PFSK-1 (cell line): ENCODE results near the gene PRSS53.

Experiments
- POLR2AphosphoS5 ChIP-seq: IDR thresholded peaks from 2 replicates; pipeline ENCODE4 v1.6.1; 2012; ENCODE audit warnings: low read depth, mild to moderate bottlenecking, control low read depth, low read length, moderate library complexity
- SIN3A ChIP-seq: IDR thresholded peaks from 2 replicates; pipeline ENCODE4 v1.6.1; 2012; ENCODE audit warnings: mild to moderate bottlenecking, low read length, moderate library complexity, borderline replicate concordance; ENCODE audit not compliant: insufficient read depth
- TAF1 ChIP-seq: IDR thresholded peaks from 2 replicates; pipeline ENCODE4 v1.6.1; 2012; ENCODE audit warnings: low read length, control low read depth, borderline replicate concordance; ENCODE audit not compliant: insufficient read depth
- TF ChIP-seq, protein P1 (sequence below), 2 experiments: IDR thresholded peaks; 2 replicates each; pipeline versions ENCODE4 v1.6.1 to v1.8.0; 2011 to 2012; ENCODE audit warnings: low read depth in 2 of 2, low read length in 2 of 2, control low read depth in 1 of 2, inconsistent platforms in 1 of 2, mild to moderate bottlenecking in 1 of 2, moderate library complexity in 1 of 2; ENCODE audit not compliant: insufficient read depth in 1 of 2

DNA sequence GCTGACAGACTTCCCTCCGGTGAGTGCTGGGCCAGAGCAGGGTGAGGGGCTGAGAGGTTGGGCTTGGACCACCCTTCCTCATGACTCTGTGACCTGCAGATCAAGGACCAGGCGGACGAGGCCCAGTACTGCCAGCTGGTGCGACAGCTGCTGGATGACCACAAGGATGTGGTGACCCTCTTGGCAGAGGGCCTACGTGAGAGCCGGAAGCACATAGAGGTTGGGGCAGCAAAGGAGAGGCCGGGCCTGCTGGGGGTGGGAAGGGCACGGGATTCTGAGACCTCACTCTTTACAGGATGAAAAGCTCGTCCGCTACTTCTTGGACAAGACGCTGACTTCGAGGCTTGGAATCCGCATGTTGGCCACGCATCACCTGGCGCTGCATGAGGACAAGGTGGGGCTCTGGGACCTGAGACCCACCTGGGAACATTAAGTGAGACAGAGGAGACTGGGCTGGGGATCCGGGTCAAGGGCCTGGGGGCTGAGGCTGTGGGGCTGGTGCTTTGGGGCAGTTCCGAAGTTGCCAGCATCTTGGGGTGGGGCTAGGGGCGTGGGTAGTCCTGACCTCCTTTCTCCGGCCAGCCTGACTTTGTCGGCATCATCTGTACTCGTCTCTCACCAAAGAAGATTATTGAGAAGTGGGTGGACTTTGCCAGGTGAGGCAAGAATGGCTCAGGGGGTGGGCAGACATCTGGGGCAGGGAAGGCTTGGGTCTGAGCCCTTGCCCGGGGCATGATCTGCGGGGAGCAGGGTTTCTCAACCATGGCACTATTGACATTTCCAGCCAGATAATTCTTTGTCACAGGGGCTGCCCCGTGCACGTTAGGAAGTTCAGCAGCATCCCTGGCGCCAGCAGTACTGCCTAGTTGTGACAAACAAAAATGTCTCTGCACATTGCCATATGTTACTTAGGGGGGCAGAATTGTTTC lies 21.6 kb upstream of the PRSS53 start:
- no peak for TF ChIP-seq POLR2AphosphoS5
- TF ChIP-seq, protein P1, sequence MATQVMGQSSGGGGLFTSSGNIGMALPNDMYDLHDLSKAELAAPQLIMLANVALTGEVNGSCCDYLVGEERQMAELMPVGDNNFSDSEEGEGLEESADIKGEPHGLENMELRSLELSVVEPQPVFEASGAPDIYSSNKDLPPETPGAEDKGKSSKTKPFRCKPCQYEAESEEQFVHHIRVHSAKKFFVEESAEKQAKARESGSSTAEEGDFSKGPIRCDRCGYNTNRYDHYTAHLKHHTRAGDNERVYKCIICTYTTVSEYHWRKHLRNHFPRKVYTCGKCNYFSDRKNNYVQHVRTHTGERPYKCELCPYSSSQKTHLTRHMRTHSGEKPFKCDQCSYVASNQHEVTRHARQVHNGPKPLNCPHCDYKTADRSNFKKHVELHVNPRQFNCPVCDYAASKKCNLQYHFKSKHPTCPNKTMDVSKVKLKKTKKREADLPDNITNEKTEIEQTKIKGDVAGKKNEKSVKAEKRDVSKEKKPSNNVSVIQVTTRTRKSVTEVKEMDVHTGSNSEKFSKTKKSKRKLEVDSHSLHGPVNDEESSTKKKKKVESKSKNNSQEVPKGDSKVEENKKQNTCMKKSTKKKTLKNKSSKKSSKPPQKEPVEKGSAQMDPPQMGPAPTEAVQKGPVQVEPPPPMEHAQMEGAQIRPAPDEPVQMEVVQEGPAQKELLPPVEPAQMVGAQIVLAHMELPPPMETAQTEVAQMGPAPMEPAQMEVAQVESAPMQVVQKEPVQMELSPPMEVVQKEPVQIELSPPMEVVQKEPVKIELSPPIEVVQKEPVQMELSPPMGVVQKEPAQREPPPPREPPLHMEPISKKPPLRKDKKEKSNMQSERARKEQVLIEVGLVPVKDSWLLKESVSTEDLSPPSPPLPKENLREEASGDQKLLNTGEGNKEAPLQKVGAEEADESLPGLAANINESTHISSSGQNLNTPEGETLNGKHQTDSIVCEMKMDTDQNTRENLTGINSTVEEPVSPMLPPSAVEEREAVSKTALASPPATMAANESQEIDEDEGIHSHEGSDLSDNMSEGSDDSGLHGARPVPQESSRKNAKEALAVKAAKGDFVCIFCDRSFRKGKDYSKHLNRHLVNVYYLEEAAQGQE (IDR thresholded peaks at IDR 0.05; ENCODE audit: insufficient read depth in 1 of 2, low read depth in 2 of 2, low read length in 2 of 2), result no peak
- TF ChIP-seq SIN3A, result no peak
- TF ChIP-seq TAF1, result no peak
